SK-N-SH (cell line): ENCODE measurements around the gene CYFIP2. TPM values are rescaled to one million over a fixed set of nuclear protein-coding genes. Genes with fewer than 3 reads are reported as not detected.

Experiments
- CTCF ChIA-PET: fragments of 300-600, 350-600 bp; formaldehyde crosslinking; extraction: SDS; loops from one replicate; lab custom pipeline; 2021; lab: Yijun Ruan, JAX
- POLR2A ChIA-PET: fragments of 350-600 bp; sonication (Branson Sonifier 250); formaldehyde crosslinking; extraction: SDS; loops from one replicate; lab custom pipeline; 2020; ENCODE audit warnings: antibody characterized with exemption, inconsistent platforms; lab: Yijun Ruan, JAX
- DNase-seq: peaks from one replicate; pipeline ENCODE4 v3.0.0; 2012
- H2AFZ ChIP-seq: fragments of 200-600 bp; sonication (generic); 2 replicates; pipeline ENCODE4 v1.8.1; 2016; ENCODE audit warnings: antibody characterized with exemption, mild to moderate bottlenecking, low read depth
- H3F3A ChIP-seq: fragments of 200-600 bp; sonication (generic); replicated peaks from 2 replicates; pipeline ENCODE3; 2016; ENCODE audit warnings: antibody characterized with exemption, mild to moderate bottlenecking; ENCODE audit not compliant: insufficient read depth
- H3K27ac ChIP-seq, 2 experiments: fragments of 200-500 bp in 1 of 2; fragments of 200-600 bp in 1 of 2; sonication (Bioruptor generic) in 1 of 2; sonication (generic), shearing (Covaris generic) in 1 of 2; 2 replicates each; pipeline versions ENCODE4 v1.5.1 to v1.6.1; 2014 to 2016; ENCODE audit warnings: low read depth in 2 of 2, inconsistent platforms in 1 of 2, low read length in 1 of 2, mild to moderate bottlenecking in 1 of 2, mixed read lengths in 1 of 2
- H3K27me3 ChIP-seq: fragments of 200-600 bp; sonication (generic), shearing (Covaris generic); 2 replicates; pipeline ENCODE4 v1.6.1; 2016; ENCODE audit warnings: mixed run types; ENCODE audit not compliant: insufficient read depth
- H3K36me3 ChIP-seq, 2 experiments: fragments of 200-500 bp in 1 of 2; fragments of 200-600 bp in 1 of 2; sonication (Bioruptor generic) in 1 of 2; sonication (generic) in 1 of 2; replicated peaks in 1 of 2; 2 replicates each; pipeline versions ENCODE3 to v1.5.1; 2014 to 2016; ENCODE audit warnings: low read length in 1 of 2, mild to moderate bottlenecking in 1 of 2; ENCODE audit not compliant: insufficient read depth in 2 of 2, control insufficient read depth in 1 of 2
- H3K4me1 ChIP-seq, 2 experiments: fragments of 200-500 bp in 1 of 2; fragments of 200-600 bp in 1 of 2; sonication (Bioruptor generic) in 1 of 2; sonication (generic), shearing (Covaris generic) in 1 of 2; 2 replicates each; pipeline versions ENCODE4 v1.5.1 to v1.6.1; 2014 to 2016; ENCODE audit warnings: low read depth in 1 of 2, low read length in 1 of 2, mixed run types in 1 of 2; ENCODE audit not compliant: insufficient read depth in 2 of 2, control insufficient read depth in 1 of 2
- H3K4me2 ChIP-seq: fragments of 200-600 bp; sonication (generic), shearing (Covaris generic); 2 replicates; pipeline ENCODE4 v1.6.1; 2017; ENCODE audit warnings: mixed run types
- H3K4me3 ChIP-seq, 2 experiments: fragments of 200-500 bp in 1 of 2; fragments of 200-600 bp in 1 of 2; sonication (Bioruptor generic) in 1 of 2; sonication (generic), shearing (Covaris generic) in 1 of 2; 2 replicates each; pipeline versions ENCODE4 v1.5.1 to v1.8.1; 2014 to 2016; ENCODE audit warnings: low read depth in 2 of 2, inconsistent platforms in 1 of 2, low read length in 1 of 2, mild to moderate bottlenecking in 1 of 2, mixed read lengths in 1 of 2, moderate library complexity in 1 of 2
- H3K79me2 ChIP-seq: fragments of 200-600 bp; sonication (generic); 2 replicates; pipeline ENCODE4 v1.8.1; 2017; ENCODE audit warnings: mild to moderate bottlenecking; ENCODE audit not compliant: insufficient read depth
- H3K9ac ChIP-seq: fragments of 200-600 bp; sonication (generic); 2 replicates; pipeline ENCODE4 v1.6.1; 2017; ENCODE audit warnings: mixed run types
- H3K9me2 ChIP-seq: fragments of 200-600 bp; sonication (generic); 2 replicates; pipeline ENCODE4 v1.6.1; 2017; ENCODE audit warnings: mixed run types
- H3K9me3 ChIP-seq: fragments of 200-600 bp; sonication (generic); 2 replicates; pipeline ENCODE4 v1.6.1; 2017; ENCODE audit warnings: mixed run types, mild to moderate bottlenecking, moderate library complexity
- H4K20me1 ChIP-seq: fragments of 200-600 bp; sonication (generic); 2 replicates; pipeline ENCODE4 v1.6.1; 2017; ENCODE audit warnings: mild to moderate bottlenecking, mixed run types; ENCODE audit not compliant: insufficient read depth
- FOXJ3 ChIP-seq: sonication (generic); formaldehyde crosslinking; IDR thresholded peaks from 2 replicates; pipeline ENCODE4 v1.5.1; 2020; ENCODE audit warnings: mild to moderate bottlenecking, missing genetic modification reagents
- FOXM1 ChIP-seq: IDR thresholded peaks from 2 replicates; pipeline ENCODE4 v1.4.0; 2012; ENCODE audit warnings: low read depth, mild to moderate bottlenecking
- GATA2 ChIP-seq: sonication (generic); formaldehyde crosslinking; IDR thresholded peaks from 2 replicates; pipeline ENCODE4 v1.5.0; 2020; ENCODE audit warnings: mild to moderate bottlenecking, missing genetic modification reagents
- POLR2AphosphoS5 ChIP-seq: IDR thresholded peaks from 2 replicates; pipeline ENCODE4 v1.6.1; 2012; ENCODE audit warnings: low read depth, low read length
- RFX5 ChIP-seq: IDR thresholded peaks from 2 replicates; pipeline ENCODE4 v1.6.1; 2012; ENCODE audit warnings: mild to moderate bottlenecking, improper control_type of control experiment, low read length
- WGBS: methylation state at CpG from one replicate; pipeline ENCODE4 v1.1.6; 2017; ENCODE audit warnings: low lambda C conversion rate; 5-methylcytosine and 5-hydroxymethylcytosine counted together
- polyA plus RNA-seq, 3 experiments: library from polyadenylated mRNA; depleted of rRNA; stranded (reverse); fragments of >200 nt; gene quantifications; 2 replicates each; pipeline ENCODE4 v1.2.3, GENCODE V29; 2012
- TF ChIP-seq, protein P1 (sequence below): fragments of 150-350 bp; IDR thresholded peaks from 2 replicates; pipeline ENCODE4 v1.6.1; 2017; ENCODE audit warnings: antibody characterized with exemption, low read length, low read depth, borderline replicate concordance
- TF ChIP-seq, protein P2 (sequence below): IDR thresholded peaks from 2 replicates; pipeline ENCODE4 v1.4.0; 2012; ENCODE audit warnings: low read depth, borderline replicate concordance
- TF ChIP-seq, protein P3 (sequence below): fragments of 150-350 bp; IDR thresholded peaks from 2 replicates; pipeline ENCODE4 v1.6.1; 2016; ENCODE audit warnings: mild to moderate bottlenecking, low read depth, low read length
- TF ChIP-seq, protein P4 (sequence below): IDR thresholded peaks from 2 replicates; pipeline ENCODE4 v1.4.0; 2012; ENCODE audit warnings: low read depth, borderline replicate concordance

CYFIP2 gene
- polyA plus RNA-seq, 1 of the 3 experiments (the other 2 are of a cell fraction): 20.1 TPM

- H2AFZ ChIP-seq: no peak overlapping the region
- H3K27ac ChIP-seq: no peak overlapping the region
- 91% methylated on average over 6 of the region's 6 CpGs for WGBS
- H4K20me1 ChIP-seq: no peaks in the 10 kb centered on the region; the same call in 1 of the 2 replicates
- no peak for TF ChIP-seq FOXM1
- no peak for TF ChIP-seq POLR2AphosphoS5
- TF ChIP-seq, protein P1, sequence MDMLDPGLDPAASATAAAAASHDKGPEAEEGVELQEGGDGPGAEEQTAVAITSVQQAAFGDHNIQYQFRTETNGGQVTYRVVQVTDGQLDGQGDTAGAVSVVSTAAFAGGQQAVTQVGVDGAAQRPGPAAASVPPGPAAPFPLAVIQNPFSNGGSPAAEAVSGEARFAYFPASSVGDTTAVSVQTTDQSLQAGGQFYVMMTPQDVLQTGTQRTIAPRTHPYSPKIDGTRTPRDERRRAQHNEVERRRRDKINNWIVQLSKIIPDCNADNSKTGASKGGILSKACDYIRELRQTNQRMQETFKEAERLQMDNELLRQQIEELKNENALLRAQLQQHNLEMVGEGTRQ: no peak
- TF ChIP-seq, protein P2, sequence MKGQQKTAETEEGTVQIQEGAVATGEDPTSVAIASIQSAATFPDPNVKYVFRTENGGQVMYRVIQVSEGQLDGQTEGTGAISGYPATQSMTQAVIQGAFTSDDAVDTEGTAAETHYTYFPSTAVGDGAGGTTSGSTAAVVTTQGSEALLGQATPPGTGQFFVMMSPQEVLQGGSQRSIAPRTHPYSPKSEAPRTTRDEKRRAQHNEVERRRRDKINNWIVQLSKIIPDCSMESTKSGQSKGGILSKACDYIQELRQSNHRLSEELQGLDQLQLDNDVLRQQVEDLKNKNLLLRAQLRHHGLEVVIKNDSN: no peak
- no peak for TF ChIP-seq FOXJ3 (CRISPR knock-in tag)
- no peak for TF ChIP-seq GATA2 (CRISPR knock-in tag)
- no peak for TF ChIP-seq RFX5
- TF ChIP-seq, protein P3, sequence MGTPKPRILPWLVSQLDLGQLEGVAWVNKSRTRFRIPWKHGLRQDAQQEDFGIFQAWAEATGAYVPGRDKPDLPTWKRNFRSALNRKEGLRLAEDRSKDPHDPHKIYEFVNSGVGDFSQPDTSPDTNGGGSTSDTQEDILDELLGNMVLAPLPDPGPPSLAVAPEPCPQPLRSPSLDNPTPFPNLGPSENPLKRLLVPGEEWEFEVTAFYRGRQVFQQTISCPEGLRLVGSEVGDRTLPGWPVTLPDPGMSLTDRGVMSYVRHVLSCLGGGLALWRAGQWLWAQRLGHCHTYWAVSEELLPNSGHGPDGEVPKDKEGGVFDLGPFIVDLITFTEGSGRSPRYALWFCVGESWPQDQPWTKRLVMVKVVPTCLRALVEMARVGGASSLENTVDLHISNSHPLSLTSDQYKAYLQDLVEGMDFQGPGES: no peak
- TF ChIP-seq, protein P4, sequence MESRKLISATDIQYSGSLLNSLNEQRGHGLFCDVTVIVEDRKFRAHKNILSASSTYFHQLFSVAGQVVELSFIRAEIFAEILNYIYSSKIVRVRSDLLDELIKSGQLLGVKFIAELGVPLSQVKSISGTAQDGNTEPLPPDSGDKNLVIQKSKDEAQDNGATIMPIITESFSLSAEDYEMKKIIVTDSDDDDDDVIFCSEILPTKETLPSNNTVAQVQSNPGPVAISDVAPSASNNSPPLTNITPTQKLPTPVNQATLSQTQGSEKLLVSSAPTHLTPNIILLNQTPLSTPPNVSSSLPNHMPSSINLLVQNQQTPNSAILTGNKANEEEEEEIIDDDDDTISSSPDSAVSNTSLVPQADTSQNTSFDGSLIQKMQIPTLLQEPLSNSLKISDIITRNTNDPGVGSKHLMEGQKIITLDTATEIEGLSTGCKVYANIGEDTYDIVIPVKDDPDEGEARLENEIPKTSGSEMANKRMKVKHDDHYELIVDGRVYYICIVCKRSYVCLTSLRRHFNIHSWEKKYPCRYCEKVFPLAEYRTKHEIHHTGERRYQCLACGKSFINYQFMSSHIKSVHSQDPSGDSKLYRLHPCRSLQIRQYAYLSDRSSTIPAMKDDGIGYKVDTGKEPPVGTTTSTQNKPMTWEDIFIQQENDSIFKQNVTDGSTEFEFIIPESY: no peak
- peaks cover 5% of the 10 kb centered on the region for H3F3A ChIP-seq
- POLR2A ChIA-PET: no interaction called here
- DNase-seq: no peak
- no peak overlapping the region for H3K9ac ChIP-seq
- H3K36me3 ChIP-seq: peaks cover 5 to 21% of the 10 kb centered on the region in 2 experiments
- no peaks in the 10 kb centered on the region for H3K27me3 ChIP-seq
- no peaks in the 10 kb centered on the region for H3K9me2 ChIP-seq
- H3K9me3 ChIP-seq: no peaks in the 10 kb centered on the region
- peaks cover 9 to 12% of the 10 kb centered on the region in 2 experiments; a peak in 3 of 4 replicates for H3K4me1 ChIP-seq
- H3K4me2 ChIP-seq: no peak overlapping the region
- H3K79me2 ChIP-seq: peaks cover 8% of the 10 kb centered on the region
- H3K4me3 ChIP-seq: no peak overlapping the region
- CTCF ChIA-PET: interaction anchor here (0.9 to 1.4 kb wide), 3 partner anchors 18 to 32 kb away, joined by 3 read pairs; no protein-coding TSS in a partner anchor
Observed at GRCh38 chr5:157284458-157285212, 18.7 kb downstream of the CYFIP2 start.
